HG03064 (cell line): Measurements from ENCODE around the gene PDE11A.

Source experiments
- ATAC-seq: cut with Tn5 transposase; IDR thresholded peaks from one replicate; pipeline ENCODE4 v1.9.1; 2021; ENCODE audit warnings: low read depth; ENCODE audit not compliant: unreplicated experiment

PDE11A gene

DNA sequence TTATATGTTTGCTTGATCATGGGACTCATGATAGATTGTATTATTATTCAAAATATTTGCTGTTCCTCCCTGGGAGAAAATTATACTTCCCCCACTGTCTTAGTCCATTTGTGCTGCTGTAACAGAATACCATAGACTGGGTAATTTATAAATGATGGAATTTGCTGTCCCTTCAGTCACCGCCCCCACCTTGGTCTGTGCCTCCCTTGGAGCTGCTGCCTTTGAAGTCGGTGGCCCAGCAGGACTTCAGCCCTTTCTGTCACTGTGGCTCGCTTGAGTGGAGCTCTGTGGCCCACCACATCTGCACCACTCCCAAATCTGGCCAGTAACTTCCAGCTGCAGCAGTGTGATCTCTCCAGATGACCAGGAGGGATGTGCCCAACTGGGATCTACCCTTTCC, 479.2 kb downstream of the PDE11A start:
- ATAC-seq, result no peak

DNA sequence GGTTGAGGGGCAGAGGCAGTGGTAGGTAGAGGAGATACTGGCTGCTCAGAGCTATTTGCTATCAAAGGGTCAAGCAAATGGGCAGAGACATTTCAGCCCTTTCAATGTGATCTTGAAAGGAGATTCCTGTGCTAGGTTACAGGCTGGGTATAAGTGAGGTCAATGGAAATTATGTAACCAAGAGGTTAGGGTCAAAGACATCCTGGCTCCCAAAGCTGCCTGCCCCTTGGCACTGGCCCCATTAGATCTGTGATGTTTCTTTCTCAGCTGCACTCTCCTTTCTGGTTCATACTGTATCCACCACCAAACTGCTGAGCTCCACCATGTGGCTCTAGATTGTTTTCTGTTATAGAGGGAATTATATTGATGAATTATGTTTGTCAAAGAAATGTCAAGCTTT, 479.6 kb downstream of the PDE11A start:
- ATAC-seq, result no peak

DNA sequence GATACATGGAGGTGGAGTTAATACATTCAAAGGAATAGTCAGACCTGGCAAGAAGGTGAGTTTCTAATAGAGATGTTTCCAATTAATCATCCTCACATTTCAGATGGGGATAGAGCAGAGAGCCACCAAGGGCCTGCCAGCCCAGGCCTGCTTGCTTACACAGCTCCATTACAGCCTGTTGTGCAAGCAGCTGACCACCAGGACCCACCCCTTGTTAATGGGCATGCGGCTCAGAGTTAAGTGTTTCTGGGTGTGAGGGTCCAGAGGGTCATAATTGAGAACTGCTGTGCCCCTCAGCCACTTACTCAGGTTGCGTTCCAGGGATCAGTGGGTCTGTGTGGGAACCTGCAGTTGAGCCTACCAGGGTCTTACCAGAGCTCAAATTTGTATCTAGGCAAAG, 480.2 kb downstream of the PDE11A start:
- ATAC-seq, result no peak

- ATAC-seq, result no peak
These were observed 483.4 kb downstream of the PDE11A start for GRCh38 chr2:177589186-177589585.

- no peak for ATAC-seq
These were observed 483.9 kb downstream of the PDE11A start for GRCh38 chr2:177588671-177589070.

- no peak for ATAC-seq
These were observed 485.2 kb downstream of the PDE11A start for GRCh38 chr2:177587371-177587770.

DNA sequence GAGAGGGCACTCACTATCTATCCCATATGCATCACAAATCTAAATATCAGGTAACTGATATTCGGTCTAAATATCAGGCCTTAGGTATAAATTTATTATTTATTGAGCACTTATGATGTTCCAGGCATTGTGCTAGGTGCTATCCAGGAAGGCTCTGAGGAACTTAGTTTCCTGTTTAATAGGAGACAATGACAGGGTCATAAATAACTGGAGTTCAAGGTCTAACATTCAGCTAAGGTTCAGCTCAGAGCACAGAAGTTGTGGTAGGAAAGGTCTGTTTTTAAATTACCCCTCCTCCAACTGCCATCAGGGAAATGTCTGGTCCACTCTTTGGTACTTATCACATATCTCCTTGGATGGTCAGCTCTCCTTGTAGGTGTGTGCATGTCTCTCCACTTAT, 486.4 kb downstream of the PDE11A start:
- no peak for ATAC-seq

DNA sequence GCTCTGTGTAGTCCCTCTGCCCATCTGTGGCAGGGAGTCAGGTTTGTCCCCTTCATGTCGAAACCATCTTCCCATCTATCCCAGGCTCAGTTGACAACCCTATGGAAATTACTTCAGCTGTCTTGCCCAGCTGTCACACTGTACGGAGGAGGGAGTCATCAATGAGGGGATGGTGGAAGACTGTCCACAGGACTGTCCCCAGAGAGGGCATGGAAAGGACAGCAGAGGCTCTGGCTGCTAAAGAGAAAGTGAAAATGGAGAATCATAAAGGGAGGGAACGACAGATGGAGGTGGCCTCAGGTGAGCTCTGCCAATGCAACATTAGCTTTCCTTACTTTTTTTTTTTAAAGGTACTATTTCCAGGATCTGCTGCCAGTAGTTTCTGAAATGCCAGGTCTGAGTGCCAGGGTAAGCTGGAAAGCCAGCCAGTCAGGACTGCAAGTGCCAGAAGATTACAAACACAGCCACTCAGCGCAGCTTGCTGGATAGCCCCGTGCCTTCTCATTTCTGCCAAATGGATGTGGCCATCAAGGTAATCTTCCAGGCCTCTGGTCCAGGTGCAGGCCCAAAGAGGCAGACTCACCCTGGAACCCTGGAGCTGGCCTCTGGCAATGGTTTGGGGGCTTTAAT, 487.2 kb downstream of the PDE11A start:
- no peak for ATAC-seq

DNA sequence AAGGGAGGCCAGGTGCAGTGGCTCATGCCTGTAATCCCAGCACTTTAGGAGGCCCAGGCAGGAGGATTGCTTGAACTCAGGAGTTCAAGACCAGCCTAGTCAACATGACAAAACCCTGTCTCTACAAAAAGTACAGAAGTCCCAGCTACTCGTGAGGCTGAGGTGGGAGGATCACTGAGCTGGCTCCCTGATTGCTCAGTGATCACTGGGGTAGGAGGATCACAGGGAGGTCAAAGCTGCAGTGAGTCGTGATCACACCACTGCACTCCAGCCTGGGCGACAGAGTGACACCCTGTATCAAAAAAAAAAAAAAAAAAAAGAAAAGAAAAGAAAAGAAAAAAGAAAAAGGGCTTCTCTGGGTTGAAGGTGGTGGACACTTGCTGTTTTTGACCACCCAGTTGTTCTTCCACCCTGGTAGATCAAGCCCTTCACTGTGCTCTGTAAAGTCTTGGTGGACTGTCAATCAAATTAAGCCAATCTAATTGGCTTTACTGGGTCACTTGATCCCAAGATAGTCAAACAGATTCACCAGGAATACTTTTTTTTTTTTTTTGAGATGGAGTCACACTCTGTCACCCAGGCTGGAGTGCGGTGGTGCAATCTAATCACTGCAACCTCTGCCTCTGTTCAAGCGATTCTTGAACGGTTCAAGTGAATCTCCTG, 488.4 kb downstream of the PDE11A start:
- ATAC-seq, result no peak

DNA sequence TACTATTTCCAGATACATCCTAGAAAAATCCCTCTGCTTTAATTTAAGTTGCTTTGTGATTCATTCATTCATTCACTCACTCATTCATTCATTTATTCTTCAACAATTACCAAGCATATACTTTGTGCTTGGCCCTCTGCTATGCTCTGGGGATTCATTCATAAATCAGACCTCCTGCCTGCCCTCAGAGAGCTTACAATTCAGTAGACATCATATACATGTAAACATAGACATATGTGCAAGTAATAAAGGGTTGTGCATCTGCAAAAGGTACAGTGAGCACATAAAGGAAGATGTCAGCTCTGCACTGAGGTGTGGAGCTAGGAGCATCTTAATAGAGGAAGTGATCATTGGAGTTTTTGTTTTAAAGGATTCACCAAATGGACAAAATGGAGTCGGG, 490.6 kb downstream of the PDE11A start:
- ATAC-seq, result no peak

DNA sequence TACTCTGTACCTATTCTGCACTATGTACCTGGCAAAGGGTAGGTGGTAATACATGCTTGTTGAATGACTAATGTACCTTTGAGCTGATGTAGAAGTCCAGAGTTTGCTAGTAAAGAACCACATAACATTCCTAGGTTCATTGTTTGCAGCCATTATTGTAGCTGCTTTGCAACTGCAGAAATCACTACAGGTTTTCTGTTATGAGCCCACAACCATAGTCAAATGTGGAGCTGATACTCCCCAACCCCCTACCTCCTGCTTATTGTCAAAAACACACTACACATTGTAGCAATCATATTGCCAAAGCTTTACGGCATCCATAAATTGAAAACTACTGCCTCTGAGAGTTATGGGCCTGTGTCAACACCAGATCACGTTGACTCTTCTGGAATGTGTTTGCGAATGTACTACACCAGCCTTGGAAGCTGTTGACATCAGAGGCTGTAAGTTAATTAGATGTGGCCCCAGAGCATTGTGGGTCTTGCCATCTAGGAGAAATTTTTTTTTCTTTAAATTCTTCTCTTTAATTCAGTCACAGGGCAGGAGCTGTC, 493.0 kb downstream of the PDE11A start:
- ATAC-seq, result no peak

DNA sequence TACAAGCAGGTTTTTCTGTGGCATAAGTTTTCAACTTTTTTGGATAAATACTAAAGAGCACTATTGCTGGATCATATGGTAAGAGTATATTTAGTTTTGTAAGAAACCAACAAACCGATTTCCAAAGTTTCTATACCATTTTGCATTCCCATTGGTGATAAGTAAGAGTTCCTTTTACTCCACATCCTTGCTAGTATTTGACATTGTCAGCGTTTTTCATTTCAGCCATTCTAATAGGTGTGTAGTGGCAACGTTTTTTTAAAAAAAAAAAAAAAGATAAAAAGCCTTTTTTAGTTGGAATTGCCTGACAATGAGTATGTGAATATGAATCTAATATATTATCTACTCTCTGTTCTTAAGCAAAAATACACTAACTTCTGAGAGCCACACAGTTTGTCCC, 494.1 kb downstream of the PDE11A start:
- ATAC-seq, result no peak

- no peak for ATAC-seq
These were observed 495.5 kb downstream of the PDE11A start for GRCh38 chr2:177577075-177577474.

- no peak for ATAC-seq
These were observed 497.2 kb downstream of the PDE11A start for GRCh38 chr2:177575358-177575757.

DNA sequence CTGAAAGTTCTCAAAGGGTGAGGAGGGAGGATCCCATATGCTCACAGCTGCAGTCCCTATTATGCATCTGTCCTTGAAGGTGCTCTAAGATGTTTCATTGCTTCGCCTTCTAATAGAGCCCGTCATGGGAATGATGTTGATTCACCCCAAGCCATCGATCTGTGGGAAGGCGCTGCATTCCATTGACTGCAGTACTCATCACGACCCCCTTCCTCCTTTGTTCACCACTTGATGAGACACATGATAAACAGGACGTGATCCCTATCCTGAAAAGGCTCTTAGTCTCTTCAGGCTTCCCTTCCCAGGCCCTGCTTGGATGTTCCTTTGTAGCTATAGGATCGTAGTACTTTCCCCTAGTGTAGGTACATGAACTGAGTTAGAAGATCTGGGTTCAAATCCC, 498.2 kb downstream of the PDE11A start:
- no peak for ATAC-seq
